ENCODE measurements around the gene CD6.

- TF ChIP-seq POLR2A (IDR thresholded peaks at IDR 0.05; ENCODE audit: low read depth, low read length), result no peak
- TF ChIP-seq POLR2AphosphoS5 (IDR thresholded peaks at IDR 0.05; ENCODE audit: low read depth, low read length), result no peak
Observed at GRCh38 chr11:61054927-61055562, 83.6 kb downstream of the CD6 start.
